Kidney glomerular epithelial cell (primary cell): ENCODE measurements around the gene LILRB2.
"Not testable (repeated sequence)": the region's sequence is repeated elsewhere in the genome, so short reads cannot be mapped to it uniquely, and the experiment has no call there.

Source experiments
- DNase-seq: peaks from one replicate; lab custom pipeline; 2025; lab: John Stamatoyannopoulos, UW

The LILRB2 gene

DNA sequence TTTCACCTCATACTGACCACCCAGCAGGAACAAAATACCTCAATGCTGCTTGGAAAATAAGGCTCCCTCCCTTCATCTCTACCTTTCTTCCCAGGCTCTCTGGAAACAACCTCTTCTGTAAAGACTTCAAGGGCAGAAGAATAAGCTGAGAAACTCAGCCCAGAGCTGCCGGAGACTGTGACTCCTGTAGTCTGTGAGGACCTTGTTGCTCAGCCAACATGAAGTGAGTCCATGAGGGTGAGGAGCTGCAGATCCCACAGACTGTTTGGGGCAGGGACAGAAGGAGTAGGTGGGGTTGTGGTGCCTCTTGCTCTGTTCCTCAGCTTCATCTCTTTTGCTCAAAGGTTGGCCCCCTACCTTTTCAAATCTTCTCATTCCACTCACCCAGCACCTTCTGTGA lies 24.2 kb upstream of the LILRB2 start:
- DNase-seq: no peak

DNA sequence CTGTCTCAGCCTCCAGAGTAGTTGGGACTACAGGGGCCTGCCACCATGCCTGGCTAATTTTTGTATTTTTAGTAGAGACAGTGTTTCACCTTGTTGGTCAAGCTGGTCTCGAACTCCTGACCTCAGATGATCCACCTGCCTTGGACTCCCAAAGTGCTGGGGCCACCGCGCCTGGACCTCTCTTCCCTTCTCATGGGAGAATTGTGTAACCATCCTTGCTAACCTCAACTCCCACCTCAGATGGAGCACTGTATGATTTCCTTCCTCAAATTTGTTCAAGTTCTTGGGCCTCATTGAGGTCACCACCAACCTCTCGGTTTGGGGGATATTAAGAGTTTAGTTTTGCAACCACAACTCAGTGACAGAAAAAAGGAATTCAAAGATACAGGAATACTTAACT lies 21.3 kb upstream of the LILRB2 start:
- DNase-seq: no peak

DNA sequence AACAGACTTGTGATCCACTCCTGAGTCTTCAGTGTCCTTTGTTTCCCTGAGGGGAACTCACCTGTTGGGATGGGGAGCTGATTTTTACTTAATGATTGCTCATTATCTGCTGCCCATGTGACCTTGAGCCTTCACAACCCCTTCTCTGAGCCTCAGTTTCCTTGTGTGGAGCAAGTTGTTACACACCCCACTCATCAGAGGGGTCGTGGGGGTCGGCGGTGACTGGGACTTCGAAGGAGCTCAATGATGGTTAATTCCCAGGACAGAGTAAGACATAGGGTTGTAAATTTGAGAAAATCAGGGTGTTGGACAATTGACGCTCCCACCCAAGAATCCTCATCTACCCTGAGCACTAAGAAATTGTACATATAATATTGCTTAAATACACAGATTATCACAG lies 18.6 kb upstream of the LILRB2 start:
- DNase-seq: no peak

DNA sequence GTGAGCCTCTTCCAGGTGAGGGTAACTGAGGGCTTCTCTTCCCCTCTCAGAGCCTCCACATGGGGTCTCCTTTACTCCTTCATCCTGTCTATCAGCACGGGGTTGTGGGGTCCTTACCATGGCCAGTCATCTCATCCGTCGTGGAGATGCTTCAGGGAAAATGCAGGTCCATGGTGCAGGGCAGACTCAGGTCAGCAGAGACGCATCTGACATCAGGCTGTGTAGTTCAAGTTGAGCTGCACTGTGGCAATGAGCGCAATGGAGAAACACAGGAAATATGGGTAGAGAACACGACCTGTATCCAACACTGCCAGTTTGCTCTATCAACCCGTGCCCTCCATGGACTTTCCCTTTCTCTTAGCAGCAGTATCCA lies 18.2 kb upstream of the LILRB2 start:
- no peak for DNase-seq

DNA sequence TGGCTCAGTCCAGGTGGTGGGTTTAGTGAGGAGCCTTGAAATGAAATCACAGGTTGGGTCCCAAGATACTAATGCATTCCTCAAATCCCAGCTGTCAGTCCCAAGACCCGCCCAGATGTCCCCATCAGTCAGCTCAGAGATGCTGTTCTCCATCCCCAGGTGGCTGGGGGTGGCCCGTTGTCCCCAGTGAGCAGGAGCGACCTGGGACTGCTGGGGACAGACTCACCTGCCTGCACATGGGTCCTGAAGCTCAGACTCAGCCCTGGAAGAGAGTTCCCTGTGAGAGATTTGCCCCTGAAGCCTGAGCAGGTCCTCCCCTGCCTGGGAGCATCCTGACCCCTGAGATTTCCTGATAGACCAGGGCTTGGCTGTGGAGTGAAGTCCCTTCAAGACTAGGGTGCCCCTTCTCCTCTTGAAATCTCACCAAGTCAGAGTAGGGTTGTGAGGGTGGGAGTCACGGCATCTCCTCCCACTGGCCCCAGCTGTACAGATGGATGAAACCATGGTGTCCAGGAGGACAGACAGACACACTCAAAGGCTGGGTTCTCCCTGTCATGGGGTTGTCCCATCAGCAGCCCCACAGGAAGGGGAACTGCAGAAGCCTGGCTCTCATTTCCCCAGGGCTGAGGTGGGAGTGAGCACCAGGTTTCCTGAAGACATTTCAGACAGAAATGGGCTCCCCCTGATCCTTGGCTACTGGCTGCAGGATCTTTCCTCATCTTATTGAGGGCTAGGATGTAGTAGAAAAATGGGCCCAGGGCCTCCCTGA lies 17.6 kb upstream of the LILRB2 start:
- no peak for DNase-seq

DNA sequence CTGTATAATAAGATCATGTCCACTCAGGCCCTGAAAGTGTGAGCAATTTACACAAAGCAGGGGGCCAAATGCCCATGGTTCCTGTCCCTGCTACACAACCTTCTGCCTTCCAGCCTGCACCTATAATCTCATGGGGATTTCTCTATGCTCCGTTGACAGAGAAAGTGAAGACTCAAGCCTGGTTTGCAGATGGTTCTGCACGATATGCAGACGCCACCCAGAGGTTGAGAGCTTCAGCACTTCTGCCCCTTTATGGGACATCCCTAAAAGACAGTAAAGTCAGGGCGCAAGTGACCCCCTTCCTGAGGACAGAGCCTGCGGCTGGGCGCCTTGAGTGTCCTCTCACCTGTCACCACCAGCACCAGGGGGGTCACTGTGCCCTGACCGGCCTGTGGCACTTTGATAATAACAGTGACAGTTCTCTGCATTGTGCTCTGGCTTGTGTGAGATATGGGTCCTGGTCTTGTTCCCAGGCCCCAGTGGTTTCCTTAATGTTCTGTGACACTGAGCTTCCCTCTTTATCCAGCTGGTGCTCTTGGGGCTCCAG lies 16.9 kb upstream of the LILRB2 start:
- no peak for DNase-seq

DNA sequence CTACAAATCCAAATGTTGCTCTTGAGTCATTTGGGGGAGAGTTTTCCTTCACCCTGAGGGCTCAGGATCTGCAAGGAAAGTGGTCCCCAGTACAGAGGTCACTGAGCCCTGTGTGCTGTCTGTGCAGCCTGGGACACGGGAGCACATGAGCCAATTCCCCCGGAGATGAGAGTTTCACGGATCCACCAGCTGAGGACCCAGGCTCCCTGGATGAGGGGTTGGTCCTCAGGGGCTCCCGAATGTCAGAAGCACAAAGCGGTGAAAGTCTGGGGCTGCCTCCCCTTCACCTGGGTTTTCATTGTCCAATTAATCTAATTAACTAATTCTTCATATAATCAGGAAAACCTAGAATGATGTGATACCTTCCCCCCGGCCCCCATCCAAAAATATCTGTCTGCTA lies 13.6 kb upstream of the LILRB2 start:
- no peak for DNase-seq

DNA sequence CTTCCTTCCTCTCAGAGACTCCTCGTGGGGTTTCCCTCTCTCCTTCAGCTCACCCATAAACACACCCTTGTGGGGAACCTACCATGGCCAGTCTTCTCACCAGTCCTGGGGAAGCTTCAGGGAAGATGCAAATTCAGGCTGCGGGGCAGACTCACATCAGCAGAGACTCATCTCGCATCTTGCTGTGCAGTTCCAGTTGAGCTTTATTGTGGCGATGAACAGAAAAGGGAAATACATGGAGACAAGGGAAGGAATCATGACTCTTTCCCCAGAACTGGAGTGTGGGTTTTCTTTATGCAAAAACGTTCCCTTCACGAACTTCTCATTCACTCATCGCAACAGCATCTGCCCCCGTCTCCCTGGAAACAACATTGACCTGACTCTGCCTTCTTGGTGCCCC lies 8.2 kb upstream of the LILRB2 start:
- not testable (repeated sequence) for DNase-seq

DNA sequence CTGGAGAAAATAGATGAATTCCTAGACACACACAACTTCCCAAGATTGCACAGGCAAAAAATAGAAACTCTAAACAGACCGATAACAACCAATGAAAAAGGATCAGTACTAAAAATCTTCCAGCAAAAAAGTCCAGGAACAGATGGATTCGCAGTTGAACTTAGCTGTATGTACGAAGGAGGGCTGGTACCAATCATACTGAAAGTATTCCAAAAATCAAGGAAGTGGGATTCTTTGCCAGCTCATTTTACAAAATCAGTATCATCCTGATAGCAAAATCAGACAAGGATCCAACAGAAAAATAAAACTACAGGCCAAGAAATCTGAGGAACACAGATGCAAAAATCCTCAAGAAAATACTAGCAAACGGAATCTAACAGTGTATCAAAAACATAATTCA lies 6.5 kb upstream of the LILRB2 start:
- no peak for DNase-seq

DNA sequence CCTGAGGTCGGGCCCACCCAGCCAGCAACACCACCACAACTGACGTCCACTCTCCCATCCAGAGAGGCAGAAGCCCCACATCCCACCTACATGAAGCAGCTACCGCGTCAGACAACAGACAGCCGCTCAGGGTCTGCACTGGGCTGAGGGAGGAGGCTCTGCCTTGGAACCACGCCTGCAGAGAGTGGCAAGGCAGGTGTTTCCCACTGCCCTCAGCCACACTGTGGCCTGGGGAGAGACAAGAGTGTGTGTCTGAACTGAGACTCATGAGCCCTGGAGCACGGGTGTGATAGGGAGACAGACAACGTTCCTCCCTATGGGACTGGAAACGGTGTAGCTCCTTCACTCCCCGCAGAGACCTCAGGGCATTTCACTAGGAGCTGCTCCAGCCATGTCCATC lies 5.4 kb upstream of the LILRB2 start:
- DNase-seq: not testable (repeated sequence)

DNA sequence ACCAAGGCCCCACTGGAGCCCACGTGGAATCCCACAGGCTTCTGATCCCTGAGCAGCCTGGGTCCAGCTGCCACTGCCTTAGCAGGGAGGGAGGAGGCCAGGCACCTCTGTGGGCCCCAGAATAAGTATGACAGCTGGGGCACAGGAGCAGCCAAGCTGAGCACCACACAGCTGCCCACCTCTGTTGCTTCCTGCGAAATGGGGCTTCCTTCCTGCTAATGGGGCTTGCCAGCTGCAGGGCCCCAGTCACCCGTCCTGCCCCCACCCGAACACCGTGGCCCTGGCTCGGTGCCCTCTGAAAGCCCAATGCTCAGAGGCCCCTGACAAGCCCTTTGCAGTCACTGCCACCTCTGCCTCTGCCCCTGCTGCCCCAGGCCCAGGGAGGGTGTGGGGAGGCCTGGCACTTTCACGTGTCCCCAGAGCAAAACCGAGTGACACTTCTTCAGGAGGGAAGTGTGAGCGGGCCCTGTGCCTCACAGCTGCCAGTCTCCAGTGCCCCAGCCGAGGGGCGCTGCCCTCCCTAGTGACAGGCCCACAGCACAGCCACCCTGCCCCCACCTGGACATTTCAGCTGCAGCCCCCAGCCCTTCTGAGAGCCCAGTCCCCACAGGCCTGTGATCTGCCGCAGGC lies 4.6 kb upstream of the LILRB2 start:
- not testable (repeated sequence) for DNase-seq

DNA sequence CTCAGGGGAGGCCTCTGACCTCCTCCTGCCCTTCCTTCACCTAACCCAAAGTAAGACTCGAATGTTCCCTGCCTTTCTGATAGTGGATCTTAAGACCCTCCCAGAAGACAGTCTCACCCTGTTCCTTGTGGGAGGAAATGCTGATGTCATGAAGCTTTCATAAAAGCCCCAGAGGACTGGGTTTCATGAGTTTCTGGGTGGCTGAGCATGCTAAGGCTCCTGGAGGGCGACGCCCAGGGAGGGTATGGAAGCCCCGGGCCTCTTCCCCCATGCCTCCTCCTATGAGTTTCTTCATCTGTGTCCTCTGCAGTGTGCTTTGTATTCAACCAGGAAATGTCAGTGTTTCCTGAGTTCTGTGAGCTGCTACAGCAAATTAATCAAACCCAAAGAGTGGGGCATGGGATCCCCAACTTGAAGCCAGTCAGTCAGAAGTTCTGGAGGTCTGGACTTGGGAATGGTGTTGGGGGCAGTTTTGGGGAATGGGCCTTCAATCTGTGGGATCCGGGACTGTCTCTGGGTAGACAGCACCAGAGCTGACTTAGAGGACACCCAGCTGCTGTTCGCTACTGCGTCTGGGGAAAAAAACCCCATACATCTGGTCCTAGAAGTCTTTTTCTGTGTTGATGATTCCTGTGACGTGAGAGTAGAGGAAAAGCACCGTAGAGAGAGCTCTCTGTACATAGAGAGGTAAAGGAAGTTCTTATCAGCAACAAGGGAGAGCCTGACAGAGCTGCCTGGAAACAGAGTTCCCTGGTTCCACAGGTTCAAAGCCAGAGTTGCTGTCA lies 2.0 kb upstream of the LILRB2 start:
- DNase-seq: no peak

DNA sequence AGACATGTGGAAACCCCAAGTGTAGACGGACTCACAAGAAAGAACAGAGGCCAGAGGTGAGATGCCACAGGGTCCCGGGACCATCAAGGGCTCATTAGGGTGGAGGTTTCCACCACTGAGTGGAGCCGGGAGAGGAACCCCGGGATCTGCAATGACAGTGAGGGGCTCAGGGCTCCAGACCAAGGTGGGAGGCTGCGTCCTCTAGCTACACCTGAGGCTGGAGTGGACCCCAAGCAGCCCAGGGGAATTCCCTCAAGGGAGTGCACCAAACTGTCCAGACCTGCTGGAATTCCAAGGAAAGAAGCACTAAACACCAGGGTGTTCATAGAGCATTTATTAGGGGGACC lies 792 bp upstream of the LILRB2 start:
- DNase-seq: not testable (repeated sequence)

DNA sequence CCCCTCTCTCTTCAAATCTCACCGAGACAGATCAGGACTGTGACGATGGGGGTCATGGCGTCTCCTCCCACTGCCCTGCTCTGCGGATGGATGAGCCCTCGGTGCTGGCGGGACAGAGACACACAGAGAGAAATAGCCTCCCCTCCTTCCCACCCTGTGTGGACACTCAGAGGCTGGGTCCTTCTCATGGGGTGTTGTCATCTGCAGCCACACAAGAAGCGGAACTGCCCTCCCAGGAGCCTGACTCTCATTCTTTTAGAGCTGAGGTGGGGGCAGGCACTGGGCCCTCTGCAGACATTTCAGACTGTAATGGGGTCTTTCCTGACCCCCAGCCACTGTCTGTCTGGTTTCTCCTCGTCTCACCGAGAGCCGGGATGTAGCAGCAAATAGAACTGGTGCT lies 469 bp downstream of the LILRB2 start:
- not testable (repeated sequence) for DNase-seq

DNA sequence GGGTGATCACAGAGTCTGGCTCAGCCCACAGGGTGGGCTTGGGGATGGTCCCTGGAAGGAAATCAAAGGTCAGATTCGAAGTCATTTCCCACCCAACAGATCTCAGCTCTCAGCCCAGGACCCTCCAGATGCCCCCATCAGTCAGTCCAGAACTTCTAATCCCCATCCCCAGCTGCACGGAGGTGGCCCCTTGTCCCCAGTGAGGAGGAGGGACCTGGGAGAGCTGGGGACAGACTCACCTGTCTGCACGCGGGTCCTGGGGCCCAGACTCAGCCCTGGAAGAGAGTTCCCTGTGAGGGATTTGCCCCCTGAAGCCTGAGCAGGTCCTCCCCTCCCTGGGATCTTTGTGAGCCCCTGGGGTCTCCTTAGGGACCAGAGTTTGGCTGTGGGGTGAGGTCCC lies 885 bp downstream of the LILRB2 start:
- not testable (repeated sequence) for DNase-seq

DNA sequence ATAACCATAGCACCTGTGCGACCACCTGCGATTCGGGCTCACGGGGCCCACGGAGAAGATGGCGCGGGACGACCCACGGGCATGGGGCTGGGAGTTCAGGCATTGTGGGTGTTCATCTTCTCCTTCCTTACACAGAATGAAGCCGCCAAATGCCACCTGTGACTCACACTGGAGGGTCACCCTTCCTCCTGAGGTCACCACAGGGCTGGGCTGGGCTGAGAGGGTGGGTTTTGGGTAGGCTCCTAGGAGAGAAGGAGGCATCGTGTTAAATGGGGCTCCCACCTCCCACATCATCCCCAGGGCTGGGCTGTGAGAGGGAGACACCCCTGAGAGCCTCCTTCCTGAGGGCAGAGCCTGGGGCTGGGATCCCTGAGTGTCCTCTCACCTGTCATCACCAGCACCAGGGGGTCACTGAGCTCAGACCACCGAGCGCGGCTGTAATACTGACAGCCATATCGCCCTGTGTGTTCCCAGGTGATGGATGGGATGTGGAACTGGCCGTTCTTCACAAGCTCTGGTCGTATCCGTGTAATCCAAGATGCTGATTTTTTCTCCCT lies 1.4 kb downstream of the LILRB2 start:
- DNase-seq: no peak

DNA sequence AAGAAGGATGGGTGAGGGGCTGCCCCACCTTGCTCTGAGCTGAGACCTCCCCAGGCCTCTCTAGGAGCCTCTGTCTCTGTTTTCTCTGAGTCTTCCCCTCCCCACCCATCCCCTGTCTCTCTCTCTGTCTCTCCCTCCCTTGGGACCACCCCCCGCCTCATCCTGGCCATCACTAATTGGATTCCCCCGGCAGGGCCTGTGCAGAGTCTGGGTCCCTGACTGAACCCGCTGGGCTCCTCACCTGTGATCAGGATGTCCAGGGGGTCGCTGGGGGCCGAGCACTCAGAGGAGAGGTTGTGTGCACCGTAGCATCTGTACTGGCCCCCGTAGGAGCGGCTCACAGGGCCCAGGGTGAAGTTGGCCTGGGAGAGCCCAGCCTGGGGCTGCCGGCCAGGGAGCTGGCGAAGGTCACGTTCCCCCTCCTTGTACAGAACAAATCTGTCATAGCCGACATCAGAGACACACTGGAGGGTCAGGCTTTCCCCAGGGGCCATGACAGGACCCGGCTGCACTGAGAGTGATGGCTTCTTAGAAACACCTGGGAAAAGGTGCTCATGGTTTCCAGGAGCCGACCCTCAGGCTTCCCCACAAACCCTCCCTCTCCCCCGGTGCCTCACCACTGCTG lies 2.2 kb downstream of the LILRB2 start:
- not testable (repeated sequence) for DNase-seq

DNA sequence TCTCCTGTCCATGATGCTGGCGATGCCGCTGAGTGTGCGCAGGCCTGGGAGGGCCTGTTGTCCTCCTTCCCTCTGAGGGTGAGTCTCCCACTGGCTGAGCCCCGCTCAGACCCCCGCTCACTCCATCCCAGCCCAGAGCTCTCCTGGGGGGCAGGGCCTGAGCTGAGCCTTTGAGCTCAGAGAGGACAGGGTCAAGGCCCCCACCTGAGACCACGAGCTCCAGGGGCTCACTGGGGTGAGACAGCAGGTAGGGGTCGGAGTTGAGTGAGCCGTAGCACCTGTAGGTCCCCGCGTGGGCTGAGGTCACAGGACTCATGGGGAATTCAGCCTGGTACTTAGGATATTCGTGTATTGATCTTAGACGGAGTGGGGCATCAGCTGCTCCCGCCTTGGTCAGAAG lies 2.9 kb downstream of the LILRB2 start:
- not testable (repeated sequence) for DNase-seq

DNA sequence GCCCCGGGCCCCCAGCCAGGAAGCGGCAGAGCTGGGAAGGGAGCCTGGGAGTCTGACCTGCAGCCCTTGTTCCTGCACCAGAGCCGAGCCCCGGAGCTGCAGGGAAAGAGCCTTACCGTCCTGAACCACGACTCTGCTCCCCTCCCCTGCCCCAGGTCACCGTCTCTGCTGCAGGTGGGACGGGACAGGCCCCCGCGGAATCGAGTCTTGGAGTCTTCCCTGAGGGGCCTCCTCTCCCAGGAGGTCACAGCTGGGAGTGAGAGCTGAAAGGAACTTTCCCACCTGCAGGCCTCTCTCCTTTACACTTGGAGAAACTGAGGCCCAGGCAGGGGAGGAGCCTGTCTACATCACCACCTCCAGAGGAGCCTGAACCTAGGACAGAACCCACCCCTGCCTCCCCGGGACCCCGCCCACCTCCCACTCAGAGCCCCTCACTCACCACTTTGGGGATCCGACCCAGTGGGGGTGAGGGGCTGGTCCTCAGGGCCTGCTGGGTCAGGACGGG lies 3.7 kb downstream of the LILRB2 start:
- not testable (repeated sequence) for DNase-seq

DNA sequence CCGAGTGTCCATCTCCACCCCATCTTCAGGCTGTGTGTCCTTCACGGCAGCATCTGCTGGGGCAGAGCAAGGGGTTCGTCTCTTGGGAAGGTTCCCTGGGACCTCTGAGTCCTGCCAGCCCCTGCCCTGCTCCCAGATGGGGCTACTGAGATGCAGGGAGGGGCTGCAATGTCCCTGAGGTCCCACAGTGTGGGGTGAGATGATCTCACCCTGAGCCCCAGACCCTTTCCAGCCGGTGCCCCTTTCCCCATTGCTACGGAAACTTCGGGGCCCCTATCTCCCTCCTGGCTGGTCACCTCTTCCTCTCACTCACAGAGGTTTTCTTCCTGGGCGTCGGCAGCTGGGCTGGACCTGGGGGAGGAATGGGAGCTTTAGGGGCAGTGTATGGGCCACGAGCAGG lies 5.0 kb downstream of the LILRB2 start:
- no peak for DNase-seq

DNA sequence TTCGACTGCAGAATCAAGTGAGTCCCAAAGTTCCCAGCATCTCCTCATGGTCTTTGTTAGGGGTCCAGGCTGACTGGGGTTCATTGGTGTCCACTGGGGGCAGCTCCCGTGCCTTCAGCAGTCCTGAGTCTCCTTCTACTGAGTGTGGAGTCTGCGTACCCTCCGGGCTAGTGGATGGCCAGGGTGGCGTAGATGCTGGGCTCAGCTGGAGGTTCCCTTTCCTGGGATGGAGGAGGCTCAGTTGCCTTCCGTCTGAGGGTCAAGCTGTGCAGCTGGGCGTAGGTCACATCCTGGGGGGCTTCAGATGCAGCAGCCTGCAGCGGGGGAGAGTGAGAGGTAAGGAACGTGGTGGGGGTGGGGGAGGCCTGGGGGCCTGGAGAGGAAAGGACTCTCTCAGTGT lies 6.4 kb downstream of the LILRB2 start:
- not testable (repeated sequence) for DNase-seq

DNA sequence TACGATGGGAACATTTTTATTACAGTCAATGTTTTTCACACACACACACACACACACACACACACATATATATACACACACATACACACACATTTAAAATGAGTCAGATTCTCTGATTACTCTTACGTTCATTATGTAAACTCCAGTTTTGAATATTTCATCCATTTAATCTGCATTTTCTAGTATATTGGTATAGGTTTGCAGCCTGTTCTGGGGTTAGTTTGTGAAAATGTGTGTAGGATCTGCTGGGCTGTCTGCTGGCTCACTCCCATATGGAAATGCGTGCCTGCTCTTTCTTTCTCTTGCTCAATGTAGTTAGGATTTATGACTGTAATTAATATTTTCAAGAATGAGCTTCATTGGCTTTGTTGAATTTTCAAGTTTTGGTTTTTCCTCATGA lies 7.1 kb downstream of the LILRB2 start:
- no peak for DNase-seq
